ENCODE measurements around the gene GSTCD.
"Not testable (repeated sequence)": the region's sequence is repeated elsewhere in the genome, so short reads cannot be mapped to it uniquely, and the experiment has no call there.

GSTCD gene

DNA sequence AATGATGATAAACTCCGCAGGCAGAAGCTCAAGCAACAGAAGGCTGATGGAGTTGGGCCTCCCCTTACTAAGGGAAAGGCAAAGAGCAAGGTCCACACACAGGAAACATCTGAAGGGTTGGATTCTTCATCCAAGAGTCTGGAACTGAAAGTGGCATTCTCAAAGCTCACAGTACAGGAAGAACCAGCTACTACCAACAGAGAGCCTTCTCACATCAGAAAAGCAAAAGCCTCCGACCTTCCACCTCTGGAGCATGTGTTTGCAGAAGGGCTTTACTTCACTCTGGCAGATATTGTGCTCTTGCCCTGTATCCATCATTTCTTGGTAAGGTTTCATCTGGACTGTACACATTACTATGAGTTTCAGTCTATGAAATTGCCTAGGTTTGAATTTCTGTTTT is 10.6 kb downstream of the GSTCD start:
- DNase-seq: no peak

DNA sequence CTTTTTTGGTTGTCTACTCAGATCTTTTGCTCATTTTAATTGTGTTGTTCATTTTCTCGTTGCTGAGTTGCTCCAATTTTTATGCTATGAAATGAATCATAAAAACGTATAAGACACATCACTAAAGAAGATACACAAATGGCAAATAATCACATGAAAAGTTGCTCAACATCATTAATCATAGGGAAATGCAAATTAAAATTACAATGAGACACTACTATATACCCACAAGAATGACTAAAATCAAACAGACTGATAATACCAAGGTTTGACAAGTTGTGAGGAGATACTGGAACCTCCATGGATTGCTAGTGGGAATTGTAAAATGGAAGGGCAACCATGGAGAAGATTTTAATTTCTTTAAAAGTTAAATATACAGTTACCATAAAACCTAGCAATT is 17.0 kb downstream of the GSTCD start:
- no peak for DNase-seq

DNA sequence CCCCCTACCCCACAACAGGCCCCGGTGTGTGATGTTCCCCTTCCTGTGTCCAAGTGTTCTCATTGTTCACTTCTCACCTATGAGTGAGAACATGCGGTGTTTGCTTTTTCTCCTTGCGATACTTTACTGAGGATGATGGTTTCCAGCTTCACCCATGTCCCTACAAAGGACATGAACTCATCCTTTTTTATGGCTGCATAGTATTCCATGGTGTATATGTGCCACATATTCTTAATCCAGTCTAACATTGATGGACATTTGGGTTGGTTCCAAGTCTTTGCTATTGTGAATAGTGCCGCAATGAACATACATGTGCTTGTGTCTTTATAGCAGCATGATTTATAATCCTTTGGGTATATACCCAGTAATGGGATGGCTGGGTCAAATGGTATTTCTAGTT is 21.3 kb downstream of the GSTCD start:
- DNase-seq: not testable (repeated sequence)

DNA sequence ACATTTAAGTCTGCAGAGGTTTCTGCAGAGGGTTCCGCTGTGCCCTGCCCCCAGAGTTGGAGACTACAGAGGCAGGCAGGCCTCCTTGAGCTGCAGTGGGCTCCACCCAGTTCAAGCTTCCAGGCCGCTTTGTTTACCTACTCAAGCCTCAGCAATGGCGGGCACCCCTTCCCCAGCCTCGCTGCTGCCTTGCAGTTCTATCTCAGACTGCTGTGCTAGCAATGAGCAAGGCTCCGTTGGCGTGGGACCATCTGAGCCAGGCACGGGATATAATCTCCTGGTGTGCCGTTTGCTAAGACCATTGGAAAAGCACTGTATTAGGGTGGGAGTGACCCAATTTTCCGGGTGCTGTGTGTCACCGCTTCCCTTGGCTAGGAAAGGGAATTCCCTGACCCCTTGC is 26.6 kb downstream of the GSTCD start:
- not testable (repeated sequence) for DNase-seq

DNA sequence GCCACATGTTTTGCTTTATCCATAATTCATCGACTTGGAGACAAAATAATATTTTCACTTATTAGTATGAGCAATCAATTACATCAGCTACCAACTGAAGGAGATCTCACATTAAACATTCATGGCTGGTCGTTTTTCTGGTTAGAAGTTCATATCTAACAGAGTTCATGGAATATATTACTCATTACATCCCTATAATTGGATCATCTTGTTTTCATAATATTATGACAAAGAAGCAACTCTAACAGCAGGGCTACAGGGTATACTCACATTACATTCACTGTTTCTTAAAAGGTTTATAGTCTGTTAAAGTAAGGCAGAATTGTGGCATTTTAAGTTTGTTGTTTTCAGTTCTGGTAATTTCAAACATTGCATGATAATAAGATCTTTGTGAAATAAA is 33.0 kb downstream of the GSTCD start:
- DNase-seq: no peak

DNA sequence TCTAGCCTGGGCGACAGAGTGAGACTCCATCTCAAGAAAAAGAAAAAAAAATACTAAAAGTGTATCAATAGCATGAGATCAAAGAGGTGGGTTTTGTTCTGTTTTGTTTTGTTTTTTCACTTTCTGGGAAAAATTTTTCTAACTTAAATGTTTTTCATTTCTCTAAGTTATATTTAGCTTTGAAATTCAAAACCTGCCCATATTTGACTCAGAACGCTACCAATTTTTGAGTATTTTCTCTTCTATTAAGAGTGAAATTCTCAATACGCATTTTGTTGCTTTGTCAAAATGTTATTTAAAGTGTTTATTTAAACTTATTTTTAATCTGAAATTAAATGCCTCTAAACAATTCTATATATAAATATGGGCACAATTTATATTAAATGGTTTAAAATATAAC is 39.6 kb downstream of the GSTCD start:
- no peak for DNase-seq

DNA sequence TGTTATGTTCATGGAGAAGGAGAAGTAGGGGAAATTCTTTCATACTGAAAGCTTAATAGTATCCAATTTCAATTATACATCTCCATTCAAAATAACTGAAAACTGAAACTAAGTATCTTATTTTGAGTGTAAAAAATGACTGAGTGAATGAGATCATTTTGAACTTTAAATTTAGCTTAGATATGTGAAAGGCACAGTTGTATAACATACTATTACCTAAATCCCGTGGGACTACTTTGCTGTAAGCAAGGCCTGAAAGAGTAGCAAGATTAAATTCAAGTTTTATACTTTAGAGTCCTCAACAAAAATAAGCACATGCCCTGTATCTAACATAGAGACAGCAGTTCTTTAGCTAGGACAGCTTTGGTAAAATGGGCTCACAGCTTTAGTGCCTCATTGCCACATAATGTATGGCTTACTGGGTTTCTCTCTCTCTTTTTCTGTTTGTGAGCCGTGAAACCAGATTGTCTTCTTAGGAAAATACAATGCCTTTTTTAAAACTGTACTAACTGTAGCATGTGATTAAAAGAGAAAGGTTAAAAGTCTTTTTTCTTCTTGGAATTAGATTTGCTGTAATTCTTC is 43.2 kb downstream of the GSTCD start:
- no peak for DNase-seq

DNA sequence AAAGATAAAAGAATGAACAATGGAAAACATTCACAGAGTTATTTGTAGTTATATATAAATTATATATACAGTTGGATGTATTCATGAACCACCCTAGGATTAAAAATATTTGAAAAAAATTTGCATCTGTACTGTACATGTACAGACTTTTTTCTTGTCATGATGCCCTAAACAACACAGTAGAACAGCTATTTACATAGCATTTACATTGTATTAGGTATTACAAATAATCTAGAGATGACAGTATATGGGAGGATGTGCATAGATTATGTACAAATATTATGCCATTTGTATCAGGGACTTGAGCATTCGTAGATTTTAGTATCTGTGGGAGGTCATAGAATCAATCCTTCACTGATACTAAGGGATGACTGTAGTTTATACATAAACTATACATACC is 44.8 kb downstream of the GSTCD start:
- no peak for DNase-seq

DNA sequence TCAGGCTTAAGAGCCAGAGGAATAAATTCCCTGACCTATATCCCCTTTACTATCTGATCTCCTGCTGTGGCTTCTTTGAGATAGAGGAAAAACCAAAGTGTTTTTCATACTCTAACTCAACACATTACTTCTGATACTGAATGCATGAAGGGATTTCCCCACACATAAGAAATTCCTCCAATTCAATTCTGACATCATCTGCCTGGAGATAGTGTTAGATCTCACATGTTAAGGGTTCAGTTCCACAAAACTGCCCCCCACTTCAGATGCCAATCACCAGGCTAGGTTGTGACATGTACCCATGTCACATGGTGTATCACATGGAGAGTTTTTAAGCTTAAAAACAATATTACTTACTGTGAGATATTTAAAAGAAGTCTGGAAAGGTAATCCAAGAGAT is 46.8 kb downstream of the GSTCD start:
- no peak for DNase-seq

DNA sequence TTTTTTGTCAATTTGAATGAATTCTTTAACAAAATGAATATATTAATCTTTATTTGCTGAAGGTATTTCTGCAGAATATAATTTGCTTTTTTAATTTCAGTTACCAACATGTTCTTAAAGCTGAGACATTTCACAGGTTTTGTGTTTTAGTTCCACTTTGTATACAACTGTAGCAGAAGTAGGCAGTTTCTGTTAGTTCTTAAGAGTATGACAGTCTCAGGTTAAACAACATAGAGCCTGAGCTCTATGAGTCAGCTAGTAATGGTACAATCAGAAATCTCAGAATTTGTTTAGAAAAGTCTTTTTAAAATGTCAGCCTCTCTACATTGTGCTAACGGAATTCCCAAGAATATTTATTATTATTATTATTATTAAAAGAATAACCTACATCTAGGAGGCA is 50.4 kb downstream of the GSTCD start:
- no peak for DNase-seq

DNA sequence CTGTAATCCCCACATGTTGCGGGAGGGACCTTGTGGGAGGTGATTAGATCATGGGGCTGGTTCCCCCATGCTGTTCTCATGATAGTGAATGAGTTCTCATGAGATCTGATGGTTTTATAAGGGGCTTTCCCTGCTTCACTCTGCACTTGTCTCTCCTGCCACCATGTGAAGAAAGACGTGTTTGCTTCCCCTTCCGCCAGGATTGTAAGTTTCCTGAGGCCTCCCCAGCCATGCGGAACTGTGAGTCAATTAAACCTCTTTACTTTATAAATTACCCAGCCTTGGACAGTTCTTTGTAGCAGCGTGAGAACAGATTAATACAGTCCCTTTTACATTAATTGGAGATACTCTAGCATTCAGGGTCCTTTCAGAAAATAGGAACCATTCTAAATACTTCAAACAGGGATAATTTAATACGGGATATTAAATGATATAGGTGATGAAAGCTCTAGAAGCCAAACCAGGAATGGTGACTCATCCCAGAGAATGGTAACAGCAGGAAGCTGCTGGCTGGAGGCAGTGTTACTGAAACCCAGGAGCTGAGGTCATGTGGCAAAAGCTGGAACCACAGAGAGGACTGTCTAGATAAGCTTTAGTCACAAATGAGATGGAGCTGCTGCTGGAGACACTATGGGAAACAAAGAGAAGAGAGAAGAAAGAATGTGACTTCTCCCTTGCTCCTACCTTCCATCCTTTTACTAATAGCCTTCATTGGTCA is 57.3 kb downstream of the GSTCD start:
- DNase-seq: no peak

DNA sequence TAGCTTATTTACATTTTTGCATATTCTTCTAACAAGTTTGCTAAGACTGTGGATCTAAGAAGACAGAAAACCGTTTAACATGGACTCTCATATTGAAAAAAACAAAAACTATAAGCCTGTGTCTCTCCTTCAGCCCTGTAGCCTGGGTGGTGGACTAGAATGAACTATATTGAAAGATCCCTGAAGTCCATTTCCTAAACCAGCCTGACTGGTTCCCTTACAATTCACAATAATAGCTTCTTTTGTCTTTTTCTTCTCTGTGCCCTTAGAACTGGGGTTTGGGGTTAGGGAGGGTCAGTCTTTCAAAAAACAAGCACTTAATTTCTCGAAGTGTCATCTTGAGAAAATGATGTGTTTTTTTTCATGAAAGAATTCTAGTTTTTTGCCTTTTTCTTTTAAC is 59.0 kb downstream of the GSTCD start:
- no peak for DNase-seq

DNA sequence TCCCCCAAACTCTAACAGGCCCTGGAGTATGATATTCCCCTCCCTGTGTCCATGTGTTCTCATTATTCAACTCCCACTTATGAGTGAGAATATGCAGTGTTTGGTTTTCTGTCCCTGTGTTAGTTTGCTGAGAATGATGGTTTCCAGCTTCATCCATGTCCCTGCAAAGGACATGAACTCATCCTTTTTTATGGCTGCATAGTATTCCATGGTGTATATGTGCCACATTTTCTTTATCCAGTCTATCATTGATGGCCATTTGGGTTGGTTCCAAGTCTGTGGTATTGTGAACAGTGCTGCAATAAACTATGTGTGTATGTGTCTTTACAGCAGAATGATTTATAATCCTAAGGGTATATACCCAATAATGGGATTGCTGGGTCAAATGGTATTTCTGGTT is 61.9 kb downstream of the GSTCD start:
- DNase-seq: not testable (repeated sequence)

DNA sequence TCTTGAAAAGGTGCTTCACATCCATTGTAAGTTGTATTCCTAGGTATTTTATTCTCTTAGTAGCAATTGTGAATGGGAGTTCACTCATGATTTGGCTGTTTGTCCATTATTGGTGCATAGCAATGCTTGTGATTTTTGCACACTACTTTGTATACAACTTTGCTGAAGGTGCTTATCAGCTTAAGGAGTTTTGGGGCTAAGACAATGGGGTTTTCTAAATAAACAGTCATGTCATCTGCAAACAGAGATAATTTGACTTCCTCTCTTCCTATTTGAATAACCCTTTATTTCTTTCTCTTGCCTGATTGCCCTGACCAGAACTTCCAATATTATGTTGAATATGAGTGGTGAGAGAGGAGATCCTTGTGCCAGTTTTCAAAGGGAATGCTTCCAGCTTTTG is 63.5 kb downstream of the GSTCD start:
- DNase-seq: not testable (repeated sequence)

DNA sequence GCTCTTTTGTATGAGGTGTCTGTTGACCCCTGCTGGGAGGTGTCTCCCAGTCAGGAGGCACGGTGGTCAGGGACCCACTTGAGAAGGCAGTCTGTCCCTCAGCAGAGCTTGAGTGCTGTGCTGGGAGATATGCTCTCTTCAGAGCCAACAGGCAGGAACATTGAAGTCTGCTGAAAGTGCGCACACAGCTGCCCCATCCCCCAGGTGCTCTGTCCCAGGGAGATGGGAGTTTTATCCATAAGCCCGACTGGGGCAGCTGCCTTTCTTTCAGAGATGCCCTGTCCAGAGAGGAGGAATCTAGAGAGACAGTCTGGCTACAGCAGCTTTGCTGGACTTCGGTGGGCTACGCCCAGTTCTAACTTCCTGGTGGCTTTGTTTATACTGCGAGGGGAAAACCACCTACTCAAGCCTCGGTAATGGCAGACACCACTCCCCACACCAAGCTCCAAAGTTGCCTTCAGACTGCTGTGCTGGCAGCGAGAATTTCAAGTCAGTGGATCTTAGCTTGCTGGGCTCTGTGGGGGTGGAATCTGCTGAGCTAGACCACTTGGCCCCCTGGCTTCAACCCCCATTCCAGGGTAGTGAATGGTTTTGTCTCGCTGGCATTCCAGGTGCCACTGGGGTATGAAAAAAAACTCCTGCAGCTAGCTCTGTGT is 67.3 kb downstream of the GSTCD start:
- DNase-seq: not testable (repeated sequence)

DNA sequence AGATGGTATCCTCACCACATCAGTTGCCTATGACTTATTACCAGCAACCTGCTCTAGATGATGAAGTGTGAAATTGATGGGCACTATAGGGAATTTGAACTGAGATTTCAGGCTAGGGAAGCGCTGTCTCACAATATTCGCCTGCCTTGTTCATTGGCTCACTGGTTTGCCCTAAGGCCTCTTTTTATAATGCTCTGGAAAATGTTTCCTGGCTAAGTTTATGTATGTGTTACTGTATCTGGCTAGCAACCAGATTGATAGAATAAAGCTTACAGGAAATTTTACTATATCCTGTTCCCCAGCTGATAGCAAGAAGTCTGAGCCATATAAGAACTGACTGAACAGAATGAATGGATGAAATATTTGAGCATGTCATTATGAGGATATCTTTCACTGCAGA is 71.6 kb downstream of the GSTCD start:
- DNase-seq: no peak

DNA sequence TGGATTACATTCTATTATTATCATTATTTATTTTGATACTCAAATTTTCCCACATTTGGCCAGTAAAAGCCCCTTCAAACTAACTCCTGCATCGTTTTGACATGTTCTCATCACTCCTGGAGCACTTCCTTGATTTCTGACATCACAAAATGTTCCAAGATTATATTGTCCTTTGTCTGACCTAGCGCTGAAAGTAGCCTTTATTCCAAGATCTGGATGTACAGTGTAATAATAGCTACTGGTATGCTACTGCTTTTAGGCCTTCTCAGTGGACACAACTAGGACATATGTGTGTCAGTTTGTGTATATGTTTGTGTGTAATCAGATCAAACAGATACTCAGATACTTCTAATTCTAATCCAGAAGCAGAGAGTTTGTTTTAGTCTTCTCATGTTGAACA is 76.2 kb downstream of the GSTCD start:
- DNase-seq: no peak

DNA sequence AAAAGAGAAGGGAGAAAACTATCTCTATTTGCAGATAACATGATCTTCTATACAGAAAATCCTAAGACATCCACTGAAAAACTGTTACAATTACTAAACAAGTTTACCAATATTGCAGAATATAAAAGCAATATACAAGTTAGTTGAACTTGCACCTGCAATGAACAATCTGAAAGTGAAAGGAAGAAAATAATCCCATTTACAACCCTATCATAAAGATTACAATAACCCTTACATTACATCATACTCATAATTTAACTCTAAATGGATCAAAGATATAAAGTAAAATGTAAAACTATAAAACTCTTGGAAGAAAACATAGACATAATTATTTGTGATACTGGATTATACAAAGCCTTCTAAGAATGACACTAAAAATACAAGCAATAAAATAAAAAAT is 77.2 kb downstream of the GSTCD start:
- DNase-seq: no peak

DNA sequence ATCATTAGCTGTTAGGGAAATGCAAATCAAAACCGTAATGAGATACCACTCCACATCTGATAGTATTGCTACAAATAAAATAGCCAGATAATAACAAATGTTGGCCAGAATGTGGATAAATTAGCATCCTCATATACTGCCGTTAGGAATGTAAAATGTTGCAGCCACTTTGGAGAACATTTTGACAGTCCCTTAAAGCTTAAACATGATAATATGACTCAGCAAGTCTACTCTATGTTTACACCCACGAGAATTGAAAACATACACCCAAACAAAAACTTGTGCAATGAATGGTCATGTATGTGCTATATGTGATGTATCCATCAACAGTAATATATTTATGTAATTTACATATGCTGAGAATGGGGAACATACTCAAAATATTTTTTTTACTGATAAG is 78.2 kb downstream of the GSTCD start:
- DNase-seq: no peak

DNA sequence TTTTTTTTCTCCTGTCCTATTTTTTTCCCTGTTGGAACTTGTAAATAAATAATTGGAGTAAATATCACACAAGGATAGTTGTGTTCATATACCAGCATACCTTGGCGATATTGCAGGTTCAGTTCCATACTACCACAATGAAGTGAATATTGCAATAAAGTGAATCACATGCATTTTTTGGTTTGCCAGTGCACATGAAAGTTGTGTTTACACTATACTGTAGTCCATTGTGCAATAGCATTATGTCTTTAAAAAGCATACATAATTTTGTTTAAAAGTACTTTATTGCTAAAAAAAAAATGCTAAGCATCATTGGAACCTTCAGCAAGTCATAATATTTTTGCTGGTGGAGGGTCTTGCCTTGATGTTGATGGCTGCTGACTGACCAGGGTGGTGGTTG is 88.6 kb downstream of the GSTCD start:
- no peak for DNase-seq

DNA sequence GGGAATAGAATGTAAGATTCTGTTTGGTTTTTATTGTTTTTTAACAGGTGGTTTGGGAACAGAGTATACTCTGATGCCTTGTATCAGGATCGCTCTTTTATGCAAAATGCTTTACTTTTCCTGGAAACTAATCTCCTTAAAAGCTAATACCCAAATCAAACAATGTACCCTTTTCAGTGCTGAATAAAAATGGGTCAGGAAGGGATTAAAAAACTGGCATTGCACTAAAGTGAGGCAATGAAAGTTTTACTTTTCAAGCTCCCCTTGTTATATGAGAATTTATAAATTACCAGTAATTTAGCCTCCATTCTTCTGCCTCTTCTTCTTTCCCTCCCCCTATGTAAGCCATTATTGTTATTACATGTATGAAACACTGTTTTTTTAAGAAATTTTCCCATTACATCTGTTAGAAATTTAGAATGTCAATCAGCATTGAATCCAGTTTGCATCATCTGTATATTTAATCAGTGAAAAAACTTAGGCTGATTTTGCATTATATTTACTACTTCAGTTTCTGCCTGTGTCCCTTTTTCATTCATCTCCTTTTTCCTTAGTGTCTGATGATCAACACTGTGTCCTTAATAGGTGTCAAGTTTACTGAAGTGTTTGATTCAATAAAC is 97.0 kb downstream of the GSTCD start:
- peak in 1 of 2 donors; percentile 24 for DNase-seq

DNA sequence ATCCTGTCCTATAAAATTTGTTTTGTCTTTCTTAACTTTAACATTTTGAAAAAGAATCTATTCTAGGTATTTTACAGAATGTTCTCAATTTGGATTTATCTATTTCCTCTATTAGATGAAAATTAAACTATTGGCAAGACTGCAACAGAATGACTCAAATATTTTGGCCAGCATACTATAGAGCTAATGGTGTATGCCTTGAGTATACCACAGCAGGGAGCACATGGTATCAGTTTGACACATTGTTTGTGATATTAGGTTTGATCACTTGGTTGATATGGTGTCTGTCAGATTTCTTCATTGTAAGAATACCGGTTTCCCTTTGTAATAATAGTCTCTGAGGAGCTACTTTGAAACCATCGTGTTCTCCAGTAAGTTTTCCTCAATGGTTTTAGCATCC is 98.9 kb downstream of the GSTCD start:
- no peak for DNase-seq

DNA sequence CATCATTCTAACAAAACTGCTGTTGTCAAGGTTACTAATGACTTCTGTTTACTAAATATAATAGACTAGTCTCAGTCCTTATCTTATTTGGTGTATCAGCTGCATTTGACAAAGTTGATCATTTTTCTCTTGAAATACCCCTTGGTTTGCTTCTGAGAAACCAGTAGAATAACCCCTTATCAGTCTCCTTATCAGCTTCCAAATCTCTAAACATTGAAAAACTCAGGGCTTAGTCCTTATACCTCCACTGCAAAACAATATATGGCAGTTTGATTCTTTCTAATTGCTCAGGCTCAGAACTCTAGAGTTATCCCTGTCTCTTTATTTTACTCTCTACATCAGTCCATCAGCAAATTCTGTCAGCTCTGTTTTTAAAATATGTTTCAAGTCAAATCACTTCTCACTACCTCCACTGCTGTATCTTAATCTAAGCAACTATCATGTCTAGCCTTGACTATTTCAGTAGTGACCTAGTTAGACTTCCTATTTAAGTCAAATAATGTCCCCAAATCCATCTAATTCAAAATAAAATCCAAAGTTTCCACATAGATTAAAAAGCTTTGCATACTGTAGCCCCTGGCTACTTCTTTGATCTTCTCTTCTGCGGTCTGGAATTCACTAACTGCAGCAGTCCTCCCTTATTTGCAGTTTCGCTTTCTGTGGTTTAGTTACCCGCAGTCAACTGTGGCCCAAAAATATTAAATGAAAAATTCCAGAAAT is 99.6 kb downstream of the GSTCD start:
- DNase-seq: no peak

DNA sequence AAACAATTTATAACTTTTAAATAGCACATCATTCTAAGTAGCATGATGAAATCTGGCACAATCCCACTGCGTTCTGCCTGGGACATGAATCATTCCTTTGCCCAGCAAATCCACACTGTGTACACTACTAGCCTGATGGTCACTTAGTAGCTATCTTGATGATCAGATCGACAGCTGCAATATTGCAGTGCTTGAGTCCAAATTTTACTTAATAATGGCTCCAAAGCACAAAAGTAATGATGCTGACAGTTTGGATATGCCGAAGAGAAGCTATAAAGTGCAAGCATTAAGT is 100.1 kb downstream of the GSTCD start:
- no peak for DNase-seq
